SK-N-SH treated with all-trans-retinoic acid at 6 μM for 48 hours (cell line): ENCODE measurements around the gene RNF2.

ENCODE experiments used
- ARNTL ChIP-seq: fragments of 450-650 bp; formaldehyde crosslinking; IDR thresholded peaks from 2 replicates; pipeline ENCODE4 v1.5.0; 2020; ENCODE audit warnings: low read depth, mild to moderate bottlenecking, moderate library complexity, borderline replicate concordance
- BACH2 ChIP-seq: fragments of 250-450 bp; sonication (Bioruptor Pico); IDR thresholded peaks from 2 replicates; pipeline ENCODE4 v1.9.0; 2021; ENCODE audit warnings: mild to moderate bottlenecking, borderline replicate concordance
- CREB5 ChIP-seq: fragments of 250-450 bp; sonication (Bioruptor Pico); IDR thresholded peaks from 2 replicates; pipeline ENCODE4 v1.5.1; 2020; ENCODE audit warnings: low read depth, mild to moderate bottlenecking, moderate library complexity
- ISL1 ChIP-seq: fragments of 250-450 bp; sonication (Bioruptor Pico); IDR thresholded peaks from 2 replicates; pipeline ENCODE4 v2.1.2; 2022; ENCODE audit warnings: mild to moderate bottlenecking, moderate library complexity
- POU6F1 ChIP-seq: fragments of 250-450 bp; sonication (Bioruptor Pico); IDR thresholded peaks from 2 replicates; pipeline ENCODE4 v1.8.0; 2021; ENCODE audit warnings: low read depth, mild to moderate bottlenecking, moderate library complexity, borderline replicate concordance
- RARB ChIP-seq: fragments of 250-450 bp; sonication (Bioruptor Pico); IDR thresholded peaks from 2 replicates; pipeline ENCODE4 v1.8.0; 2021; ENCODE audit warnings: mild to moderate bottlenecking, moderate library complexity
- ZFP30 ChIP-seq: fragments of 450-650 bp; formaldehyde crosslinking; IDR thresholded peaks from 2 replicates; pipeline ENCODE4 v1.5.0; 2022; ENCODE audit warnings: mild to moderate bottlenecking, moderate library complexity
- ZNF70 ChIP-seq: fragments of 450-650 bp; formaldehyde crosslinking; IDR thresholded peaks from 2 replicates; pipeline ENCODE4 v1.5.0; 2020; ENCODE audit warnings: mild to moderate bottlenecking, moderate library complexity
- ZNF8 ChIP-seq: fragments of 450-650 bp; formaldehyde crosslinking; IDR thresholded peaks from 2 replicates; pipeline ENCODE4 v1.5.0; 2020; ENCODE audit warnings: mild to moderate bottlenecking, moderate library complexity

- TF ChIP-seq POU6F1 (CRISPR knock-in tag): no peak
- no peak for TF ChIP-seq BACH2 (CRISPR knock-in tag)
- no peak for TF ChIP-seq CREB5 (CRISPR knock-in tag)
- no peak for TF ChIP-seq RARB (CRISPR knock-in tag)
- no peak for TF ChIP-seq ZNF70 (CRISPR knock-in tag)
- TF ChIP-seq ISL1 (CRISPR knock-in tag): no peak
- no peak for TF ChIP-seq ZNF8 (CRISPR knock-in tag)
- no peak for TF ChIP-seq ARNTL (CRISPR knock-in tag)
- no peak for TF ChIP-seq ZFP30 (CRISPR knock-in tag)
These were observed 38.5 kb downstream of the RNF2 start for GRCh38 chr1:185083818-185084217.
